ENCODE data around the gene RETSAT.
A peak's percentile ranks its signal among the peaks of the same experiment; 100 is the strongest.
"Not testable (repeated sequence)": the region's sequence is repeated elsewhere in the genome, so short reads cannot be mapped to it uniquely, and the experiment has no call there.

RETSAT gene

GRCh38 chr2:85353876-85354285, 447 bp downstream of the RETSAT start:
- Histone ChIP-seq H2BK5ac (ENCODE audit: low read depth, low read length, poor library complexity, severe bottlenecking) (no peak overlapping the region), H2BK15ac (ENCODE audit: low read depth, poor library complexity, severe bottlenecking) (no peak overlapping the region), H4K8ac (ENCODE audit: low read length) (no peak overlapping the region), H3K27ac (ENCODE audit: low read length, poor library complexity, severe bottlenecking) (no peak overlapping the region), H3K4me1 (ENCODE audit: control insufficient read depth, insufficient read depth, low read depth, low read length) (peaks cover 11% of the 10 kb centered on the region), H3K9me3 (ENCODE audit: control insufficient read depth, low read length) (no peaks in the 10 kb centered on the region), H3K4me3 (ENCODE audit: insufficient read depth in 1 of 2, low read depth in 1 of 2, low read length in 2 of 2) (peak overlapping the region; percentile 59 to 98), H3K18ac (ENCODE audit: low read depth in 1 of 2, low read length in 2 of 2) (peak overlapping the region in 1 of 2 experiments; percentile 7), H2AFZ (ENCODE audit: low read depth, low read length) (no peak overlapping the region), H3K4me2 (ENCODE audit: low read length, poor library complexity, severe bottlenecking) (peak overlapping the region; percentile 76), H2AK5ac (ENCODE audit: low read length, severe bottlenecking) (no peak overlapping the region), H3K14ac (ENCODE audit: low read length in 2 of 2) (peak overlapping the region in 1 of 2 experiments; percentile 79), H2BK120ac (ENCODE audit: low read depth, low read length) (no peak overlapping the region), H3K27me3 (ENCODE audit: control insufficient read depth in 1 of 2, insufficient read depth in 1 of 2, low read length in 2 of 2) (no peaks in the 10 kb centered on the region), H2BK12ac (ENCODE audit: low read length in 2 of 2) (no peak overlapping the region), H3K4ac (ENCODE audit: low read depth in 1 of 2, low read length in 2 of 2) (no peak overlapping the region), H3K36me3 (ENCODE audit: control insufficient read depth in 1 of 2, insufficient read depth in 2 of 2, low read depth in 1 of 2, low read length in 2 of 2) (peaks cover 24 to 55% of the 10 kb centered on the region in 2 experiments), H3K79me1 (replicated peaks; ENCODE audit: low read length, poor library complexity, severe bottlenecking) (peaks cover 37% of the 10 kb centered on the region), H4K91ac (ENCODE audit: low read length) (no peak overlapping the region), H3K23ac (ENCODE audit: low read length in 2 of 2) (no peak overlapping the region), H3K9ac (ENCODE audit: low read length) (peak overlapping the region; percentile 98)
- peak; percentile 25 for DNase-seq
- 47% methylated on average over 16 of the region's 16 CpGs for WGBS

- no peak overlapping the region for H3K4me2 ChIP-seq (ENCODE audit: low read length, poor library complexity, severe bottlenecking)
- no peak overlapping the region for H3K9ac ChIP-seq (ENCODE audit: low read length)
- no peak overlapping the region for H3K23ac ChIP-seq (ENCODE audit: low read length in 2 of 2)
- H3K9me3 ChIP-seq (ENCODE audit: control insufficient read depth, low read length), result no peaks in the 10 kb centered on the region
- H3K27me3 ChIP-seq (ENCODE audit: control insufficient read depth in 1 of 2, insufficient read depth in 1 of 2, low read length in 2 of 2), result no peaks in the 10 kb centered on the region
- no peak overlapping the region for H4K91ac ChIP-seq (ENCODE audit: low read length)
- WGBS, result 97% methylated on average over 3 of the region's 3 CpGs
- no peak overlapping the region for H2BK5ac ChIP-seq (ENCODE audit: low read depth, low read length, poor library complexity, severe bottlenecking)
- H2AK5ac ChIP-seq (ENCODE audit: low read length, severe bottlenecking), result no peak overlapping the region
- peaks cover 64 to 78% of the 10 kb centered on the region in 2 experiments for H3K36me3 ChIP-seq (ENCODE audit: control insufficient read depth in 1 of 2, insufficient read depth in 2 of 2, low read depth in 1 of 2, low read length in 2 of 2)
- no peak overlapping the region for H3K18ac ChIP-seq (ENCODE audit: low read depth in 1 of 2, low read length in 2 of 2)
- H3K27ac ChIP-seq (ENCODE audit: low read length, poor library complexity, severe bottlenecking), result no peak overlapping the region
- H3K4me1 ChIP-seq (ENCODE audit: control insufficient read depth, insufficient read depth, low read depth, low read length), result no peaks in the 10 kb centered on the region
- no peak overlapping the region for H2AFZ ChIP-seq (ENCODE audit: low read depth, low read length)
- H4K8ac ChIP-seq (ENCODE audit: low read length), result no peak overlapping the region
- H3K4me3 ChIP-seq (ENCODE audit: insufficient read depth in 1 of 2, low read depth in 1 of 2, low read length in 2 of 2), result no peak overlapping the region
- H3K79me1 ChIP-seq (replicated peaks; ENCODE audit: low read length, poor library complexity, severe bottlenecking), result peaks cover 16% of the 10 kb centered on the region
- no peak overlapping the region for H2BK15ac ChIP-seq (ENCODE audit: low read depth, poor library complexity, severe bottlenecking)
- H3K14ac ChIP-seq (ENCODE audit: low read length in 2 of 2), result no peak overlapping the region
- no peak overlapping the region for H3K4ac ChIP-seq (ENCODE audit: low read depth in 1 of 2, low read length in 2 of 2)
- no peak overlapping the region for H2BK12ac ChIP-seq (ENCODE audit: low read length in 2 of 2)
- H2BK120ac ChIP-seq (ENCODE audit: low read depth, low read length), result no peak overlapping the region
- DNase-seq, result no peak
These were observed 6.7 kb downstream of the RETSAT start for GRCh38 chr2:85347599-85347998.

GRCh38 chr2:85344356-85344954, 9.9 kb downstream of the RETSAT start:
- H3K18ac ChIP-seq (ENCODE audit: low read depth in 1 of 2, low read length in 2 of 2), result no peak overlapping the region
- no peak overlapping the region for H2BK120ac ChIP-seq (ENCODE audit: low read depth, low read length)
- WGBS, result 95% methylated on average over 13 of the region's 14 CpGs
- no peak overlapping the region for H2AFZ ChIP-seq (ENCODE audit: low read depth, low read length)
- peaks cover 6% of the 10 kb centered on the region for H3K79me1 ChIP-seq (replicated peaks; ENCODE audit: low read length, poor library complexity, severe bottlenecking)
- peaks cover 5% of the 10 kb centered on the region for H3K4me1 ChIP-seq (ENCODE audit: control insufficient read depth, insufficient read depth, low read depth, low read length)
- no peak overlapping the region for H3K9ac ChIP-seq (ENCODE audit: low read length)
- no peak overlapping the region for H3K4me3 ChIP-seq (ENCODE audit: insufficient read depth in 1 of 2, low read depth in 1 of 2, low read length in 2 of 2)
- H2BK12ac ChIP-seq (ENCODE audit: low read length in 2 of 2), result no peak overlapping the region
- no peak overlapping the region for H4K8ac ChIP-seq (ENCODE audit: low read length)
- H2BK5ac ChIP-seq (ENCODE audit: low read depth, low read length, poor library complexity, severe bottlenecking), result no peak overlapping the region
- peaks cover 2 to 5% of the 10 kb centered on the region in 2 experiments for H3K27me3 ChIP-seq (ENCODE audit: control insufficient read depth in 1 of 2, insufficient read depth in 1 of 2, low read length in 2 of 2)
- no peak overlapping the region for H2AK5ac ChIP-seq (ENCODE audit: low read length, severe bottlenecking)
- peaks cover 48 to 60% of the 10 kb centered on the region in 2 experiments for H3K36me3 ChIP-seq (ENCODE audit: control insufficient read depth in 1 of 2, insufficient read depth in 2 of 2, low read depth in 1 of 2, low read length in 2 of 2)
- no peaks in the 10 kb centered on the region for H3K9me3 ChIP-seq (ENCODE audit: control insufficient read depth, low read length)
- no peak overlapping the region for H3K23ac ChIP-seq (ENCODE audit: low read length in 2 of 2)
- DNase-seq, result no peak
- H4K91ac ChIP-seq (ENCODE audit: low read length), result no peak overlapping the region
- H3K4me2 ChIP-seq (ENCODE audit: low read length, poor library complexity, severe bottlenecking), result no peak overlapping the region
- H3K14ac ChIP-seq (ENCODE audit: low read length in 2 of 2), result no peak overlapping the region
- no peak overlapping the region for H2BK15ac ChIP-seq (ENCODE audit: low read depth, poor library complexity, severe bottlenecking)
- no peak overlapping the region for H3K27ac ChIP-seq (ENCODE audit: low read length, poor library complexity, severe bottlenecking)
- H3K4ac ChIP-seq (ENCODE audit: low read depth in 1 of 2, low read length in 2 of 2), result no peak overlapping the region

- not testable (repeated sequence) for H3K27ac ChIP-seq (ENCODE audit: low read length, poor library complexity, severe bottlenecking)
These were observed 11.0 kb downstream of the RETSAT start for GRCh38 chr2:85343207-85343895.

More at GRCh38 chr2:85343207-85343895, 11.0 kb downstream of the RETSAT start:
- peaks cover 43 to 54% of the 10 kb centered on the region in 2 experiments for H3K36me3 ChIP-seq (ENCODE audit: control insufficient read depth in 1 of 2, insufficient read depth in 2 of 2, low read depth in 1 of 2, low read length in 2 of 2)
- H2AK5ac ChIP-seq (ENCODE audit: low read length, severe bottlenecking); H2BK120ac ChIP-seq (ENCODE audit: low read depth, low read length); H2BK12ac ChIP-seq (ENCODE audit: low read length in 2 of 2); H3K18ac ChIP-seq (ENCODE audit: low read depth in 1 of 2, low read length in 2 of 2); H3K9ac ChIP-seq (ENCODE audit: low read length); H3K9me3 ChIP-seq (ENCODE audit: control insufficient read depth, low read length); H3K14ac ChIP-seq (ENCODE audit: low read length in 2 of 2); H2AFZ ChIP-seq (ENCODE audit: low read depth, low read length); H3K4me2 ChIP-seq (ENCODE audit: low read length, poor library complexity, severe bottlenecking); H3K4me1 ChIP-seq (ENCODE audit: control insufficient read depth, insufficient read depth, low read depth, low read length); H2BK5ac ChIP-seq (ENCODE audit: low read depth, low read length, poor library complexity, severe bottlenecking); H3K23ac ChIP-seq (ENCODE audit: low read length in 2 of 2); H3K4me3 ChIP-seq (ENCODE audit: insufficient read depth in 1 of 2, low read depth in 1 of 2, low read length in 2 of 2); H4K91ac ChIP-seq (ENCODE audit: low read length); H3K4ac ChIP-seq (ENCODE audit: low read depth in 1 of 2, low read length in 2 of 2); H4K8ac ChIP-seq (ENCODE audit: low read length); H3K79me1 ChIP-seq (replicated peaks; ENCODE audit: low read length, poor library complexity, severe bottlenecking); H2BK15ac ChIP-seq (ENCODE audit: low read depth, poor library complexity, severe bottlenecking); DNase-seq: not testable (repeated sequence)
- 93% methylated on average over 9 of the region's 10 CpGs for WGBS
- peaks cover 5 to 13% of the 10 kb centered on the region in 2 experiments for H3K27me3 ChIP-seq (ENCODE audit: control insufficient read depth in 1 of 2, insufficient read depth in 1 of 2, low read length in 2 of 2)

Measured in mesenchymal stem cell (in vitro differentiated cells and primary cell).